Fibroblast of pulmonary artery (primary cell): ENCODE data around the gene DCDC2.

Experiments used
- DNase-seq: peaks from one replicate; pipeline ENCODE4 v3.0.0-alpha.2; 2010; ENCODE audit warnings: low read depth
- H3K4me3 ChIP-seq: replicated peaks from 2 replicates; pipeline ENCODE4 v1.5.1; 2011; ENCODE audit warnings: low read depth, mild to moderate bottlenecking, control low read depth, low read length, moderate library complexity
- TF ChIP-seq, protein P1 (sequence below): IDR thresholded peaks from 2 replicates; pipeline ENCODE4 v1.5.1; 2011; ENCODE audit warnings: mild to moderate bottlenecking, control low read depth, low read length, inconsistent platforms; ENCODE audit errors: missing control alignments

Gene DCDC2

DNA sequence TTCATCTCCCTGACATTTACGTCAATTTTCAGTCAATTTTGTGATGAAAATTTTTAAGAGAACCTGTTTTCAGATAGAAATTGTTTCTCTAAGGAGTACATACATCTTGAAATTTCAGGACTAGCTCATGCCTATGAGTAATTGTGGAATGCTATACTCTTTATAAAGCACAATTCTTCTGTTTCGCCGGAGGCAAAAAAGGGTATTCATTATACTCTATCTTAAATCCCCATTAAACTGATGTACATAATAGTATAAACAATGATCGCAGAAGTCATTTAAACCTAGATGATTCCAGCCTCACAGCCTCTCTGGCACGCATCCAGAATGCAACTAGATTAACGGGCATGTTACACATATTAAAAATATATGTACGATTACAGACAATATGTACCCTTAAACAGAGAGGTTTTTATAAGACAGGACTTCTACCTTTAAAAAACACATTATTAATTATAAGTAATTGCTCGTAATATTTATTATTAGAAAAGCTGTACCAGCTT lies 169.2 kb downstream of the DCDC2 start:
- no peak overlapping the region for H3K4me3 ChIP-seq
- TF ChIP-seq, protein P1, sequence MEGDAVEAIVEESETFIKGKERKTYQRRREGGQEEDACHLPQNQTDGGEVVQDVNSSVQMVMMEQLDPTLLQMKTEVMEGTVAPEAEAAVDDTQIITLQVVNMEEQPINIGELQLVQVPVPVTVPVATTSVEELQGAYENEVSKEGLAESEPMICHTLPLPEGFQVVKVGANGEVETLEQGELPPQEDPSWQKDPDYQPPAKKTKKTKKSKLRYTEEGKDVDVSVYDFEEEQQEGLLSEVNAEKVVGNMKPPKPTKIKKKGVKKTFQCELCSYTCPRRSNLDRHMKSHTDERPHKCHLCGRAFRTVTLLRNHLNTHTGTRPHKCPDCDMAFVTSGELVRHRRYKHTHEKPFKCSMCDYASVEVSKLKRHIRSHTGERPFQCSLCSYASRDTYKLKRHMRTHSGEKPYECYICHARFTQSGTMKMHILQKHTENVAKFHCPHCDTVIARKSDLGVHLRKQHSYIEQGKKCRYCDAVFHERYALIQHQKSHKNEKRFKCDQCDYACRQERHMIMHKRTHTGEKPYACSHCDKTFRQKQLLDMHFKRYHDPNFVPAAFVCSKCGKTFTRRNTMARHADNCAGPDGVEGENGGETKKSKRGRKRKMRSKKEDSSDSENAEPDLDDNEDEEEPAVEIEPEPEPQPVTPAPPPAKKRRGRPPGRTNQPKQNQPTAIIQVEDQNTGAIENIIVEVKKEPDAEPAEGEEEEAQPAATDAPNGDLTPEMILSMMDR = no peak
- no peak for DNase-seq

DNA sequence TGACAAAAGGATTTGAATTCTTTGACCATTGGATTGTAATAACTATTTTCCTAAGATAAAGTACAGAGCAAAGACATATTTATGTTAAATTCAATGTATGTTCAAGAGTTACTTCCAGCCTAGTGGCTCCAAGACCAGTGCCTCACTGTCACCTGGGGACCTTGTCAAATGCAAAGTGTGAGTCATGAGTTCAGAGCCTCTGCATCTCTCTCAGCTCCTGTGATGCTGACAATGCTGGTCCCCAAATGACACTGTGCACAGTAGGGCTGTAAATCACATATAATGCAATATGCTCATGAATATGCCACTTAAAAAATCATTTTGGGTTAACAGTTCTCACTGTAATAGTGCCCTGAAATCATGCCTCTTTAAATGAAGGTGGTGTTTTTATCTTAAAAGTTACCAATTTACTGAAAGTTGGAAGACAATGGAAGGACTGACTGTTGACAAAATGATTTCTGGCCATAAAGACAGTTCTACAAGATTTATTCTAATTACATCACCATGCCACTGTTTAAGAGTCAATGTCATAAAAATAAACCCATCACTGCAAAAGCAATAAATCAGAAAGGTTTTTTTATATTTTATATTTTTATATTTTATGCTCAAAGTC lies 169.8 kb downstream of the DCDC2 start:
- TF ChIP-seq, protein P1 = no peak
- H3K4me3 ChIP-seq = no peak overlapping the region
- no peak for DNase-seq

DNA sequence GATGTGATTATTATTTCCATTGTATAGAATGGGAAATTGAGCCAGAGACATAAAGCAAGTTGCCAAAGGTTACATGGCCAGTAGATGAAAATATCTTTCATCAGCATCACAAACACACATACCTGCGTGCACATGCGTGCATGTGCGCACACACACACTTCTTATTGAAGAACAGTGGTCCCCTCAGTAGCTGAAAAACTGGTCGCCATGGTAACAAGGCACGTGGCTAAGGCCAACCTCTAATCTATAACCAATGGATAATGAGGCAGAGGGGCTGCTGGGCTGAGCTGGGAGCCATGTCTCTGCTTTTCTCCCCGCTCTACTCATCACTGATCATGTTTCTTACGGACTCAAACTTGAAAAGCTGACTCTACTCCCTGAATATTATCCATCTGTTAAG lies 171.5 kb downstream of the DCDC2 start:
- TF ChIP-seq, protein P1 = no peak
- H3K4me3 ChIP-seq = no peak overlapping the region
- DNase-seq = no peak

DNA sequence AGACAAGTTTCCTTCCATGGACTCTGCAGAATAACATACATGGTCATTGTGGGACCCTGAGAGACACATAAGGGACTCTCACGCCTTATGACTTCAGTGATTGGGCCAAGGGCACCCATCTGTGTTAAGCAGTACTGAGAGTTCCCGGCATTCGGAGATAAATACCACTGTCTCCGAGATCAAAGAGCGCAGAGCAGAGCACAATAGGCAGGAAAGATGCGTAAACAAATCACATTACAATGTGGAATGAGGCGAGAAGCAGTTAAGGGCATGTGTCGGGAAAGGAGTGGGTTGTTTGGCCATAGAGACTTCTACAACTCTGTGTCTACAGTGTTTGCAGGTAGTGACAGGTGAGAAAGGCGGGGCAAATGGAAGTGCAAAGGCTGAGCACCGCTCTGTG lies 174.3 kb downstream of the DCDC2 start:
- TF ChIP-seq, protein P1 = no peak
- no peak for DNase-seq
- no peak overlapping the region for H3K4me3 ChIP-seq

DNA sequence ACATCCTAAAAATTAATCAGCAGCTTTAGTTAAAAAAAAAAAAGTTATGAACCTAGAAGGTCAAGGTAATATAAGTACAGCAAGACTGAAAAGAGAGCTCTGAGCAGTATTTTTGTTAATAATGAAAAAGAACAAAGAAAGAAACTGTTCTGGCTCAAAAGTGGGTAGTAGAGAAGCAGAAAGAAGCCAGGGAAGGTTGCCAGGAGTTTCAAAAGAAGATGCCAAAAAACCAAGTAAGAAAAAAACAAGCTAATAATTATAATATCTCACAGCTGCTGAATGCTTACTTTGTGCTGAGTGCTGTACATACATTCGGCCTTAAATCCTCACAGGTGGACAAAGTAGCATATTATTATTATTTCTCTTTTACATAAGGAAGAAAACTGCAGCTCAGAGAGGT lies 200.0 kb downstream of the DCDC2 start:
- TF ChIP-seq, protein P1 = no peak
- no peak for DNase-seq
- no peak overlapping the region for H3K4me3 ChIP-seq

DNA sequence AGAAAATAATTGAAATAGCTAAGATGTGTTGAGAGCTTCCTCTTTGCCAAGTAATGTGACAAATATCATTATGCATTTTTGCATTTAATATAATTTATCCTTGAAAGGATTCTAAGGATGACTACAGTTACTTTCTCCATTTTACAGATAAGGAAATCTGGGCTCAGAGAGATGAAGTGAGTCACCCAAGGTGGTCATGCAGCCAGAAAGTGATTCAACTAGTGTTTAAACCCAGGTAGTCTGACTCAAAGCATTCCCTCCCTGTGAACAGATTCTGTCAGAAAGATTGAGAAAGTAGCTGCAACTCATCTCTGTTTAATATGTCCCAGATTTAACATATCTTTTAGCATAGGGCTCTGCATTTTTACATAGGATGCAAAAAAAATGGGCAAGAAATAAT lies 203.7 kb downstream of the DCDC2 start:
- TF ChIP-seq, protein P1 = no peak
- no peak overlapping the region for H3K4me3 ChIP-seq
- DNase-seq = no peak

DNA sequence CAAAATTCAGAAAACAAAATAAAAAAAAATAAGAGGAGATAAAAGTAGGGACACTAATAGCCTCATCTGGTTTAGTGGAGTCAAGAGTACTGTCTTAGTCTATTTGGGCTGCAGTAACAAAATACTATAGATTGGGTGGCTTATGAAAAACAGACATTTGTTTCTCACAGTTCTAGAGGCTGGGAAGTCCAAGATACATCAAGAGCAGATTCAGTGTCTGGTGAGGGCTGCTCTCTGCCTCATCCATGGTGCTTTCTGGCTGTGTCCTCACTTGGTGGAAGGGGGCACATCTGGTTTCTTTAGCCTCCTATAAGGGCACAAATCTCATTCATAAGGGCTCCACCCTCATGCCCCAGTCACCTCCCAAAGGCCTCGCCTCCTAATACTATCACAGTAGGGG lies 205.8 kb downstream of the DCDC2 start:
- TF ChIP-seq, protein P1 = no peak
- no peak for DNase-seq
- H3K4me3 ChIP-seq = no peak overlapping the region
